Astrocyte of the cerebellum (primary cell): ENCODE measurements around the gene RTL3.

ENCODE experiments used
- DNase-seq: peaks from one replicate; pipeline ENCODE4 v3.0.0-alpha.2; 2011; ENCODE audit warnings: low read depth
- H3K4me3 ChIP-seq: 2 replicates; pipeline ENCODE4 v1.5.1; 2011; ENCODE audit warnings: mild to moderate bottlenecking, low read depth, low read length, moderate library complexity
- CTCF ChIP-seq: IDR thresholded peaks from 2 replicates; pipeline ENCODE4 v1.5.1; 2012; ENCODE audit warnings: low read length, low read depth, moderate library complexity, mild to moderate bottlenecking; ENCODE audit errors: missing control alignments
- in situ Hi-C: cut with HindIII; loops from 2 replicates; pipeline ENCODE4 v1.10.0; 2017; ENCODE audit warnings: low sequenced_read_pairs

The RTL3 gene, protein sequence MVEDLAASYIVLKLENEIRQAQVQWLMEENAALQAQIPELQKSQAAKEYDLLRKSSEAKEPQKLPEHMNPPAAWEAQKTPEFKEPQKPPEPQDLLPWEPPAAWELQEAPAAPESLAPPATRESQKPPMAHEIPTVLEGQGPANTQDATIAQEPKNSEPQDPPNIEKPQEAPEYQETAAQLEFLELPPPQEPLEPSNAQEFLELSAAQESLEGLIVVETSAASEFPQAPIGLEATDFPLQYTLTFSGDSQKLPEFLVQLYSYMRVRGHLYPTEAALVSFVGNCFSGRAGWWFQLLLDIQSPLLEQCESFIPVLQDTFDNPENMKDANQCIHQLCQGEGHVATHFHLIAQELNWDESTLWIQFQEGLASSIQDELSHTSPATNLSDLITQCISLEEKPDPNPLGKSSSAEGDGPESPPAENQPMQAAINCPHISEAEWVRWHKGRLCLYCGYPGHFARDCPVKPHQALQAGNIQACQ

DNA sequence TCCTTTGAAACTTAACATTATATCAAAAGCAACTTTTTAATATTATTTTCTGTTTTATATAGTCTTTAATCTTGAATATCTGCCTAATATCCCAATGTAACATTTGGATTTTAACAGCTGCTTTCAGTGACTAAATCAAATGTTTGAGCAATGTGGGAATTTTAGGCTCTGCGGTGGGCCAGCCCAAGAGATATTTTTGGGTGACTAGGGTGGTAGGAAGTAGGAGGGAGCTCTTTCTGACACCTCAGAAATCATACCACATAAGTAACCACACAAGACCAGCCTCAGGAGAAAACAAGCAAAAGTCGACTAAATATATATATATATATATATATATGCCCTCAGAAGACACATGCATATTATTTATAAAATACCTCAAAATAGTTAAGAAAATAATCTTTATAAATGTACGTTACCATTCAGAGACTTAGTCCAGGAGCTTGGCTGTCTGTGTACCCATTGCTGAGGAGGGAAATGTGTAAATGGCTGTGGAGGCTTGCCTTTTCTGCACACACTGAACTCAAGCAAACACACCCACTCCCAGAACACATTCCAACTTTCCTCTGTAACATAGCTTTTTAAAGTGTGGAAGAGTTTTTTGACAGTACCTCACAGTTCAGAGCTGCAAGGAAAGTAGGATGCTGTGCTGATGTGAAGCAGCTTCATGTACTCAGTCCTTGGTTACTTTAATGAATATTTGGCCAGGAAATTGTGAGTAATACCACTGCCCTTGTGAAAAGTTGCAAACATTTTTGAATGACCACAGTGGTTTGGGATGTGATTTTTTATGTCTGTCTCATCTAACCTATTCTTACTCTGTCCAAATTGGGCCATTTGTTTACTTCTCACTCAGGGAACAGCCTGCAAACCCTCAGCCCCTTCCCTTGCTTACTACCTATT lies at the start of gene RTL3:
RTL3 (minus strand) TSS at position 484 of the 900 bp plus-strand sequence. CDS start 908 bp downstream, outside the sequence.
- TF ChIP-seq CTCF: no peak
- in situ Hi-C loops: no loop called here
- no peak within 1 kb of the TSS for H3K4me3 ChIP-seq
- peak; percentile 83 for DNase-seq

DNA sequence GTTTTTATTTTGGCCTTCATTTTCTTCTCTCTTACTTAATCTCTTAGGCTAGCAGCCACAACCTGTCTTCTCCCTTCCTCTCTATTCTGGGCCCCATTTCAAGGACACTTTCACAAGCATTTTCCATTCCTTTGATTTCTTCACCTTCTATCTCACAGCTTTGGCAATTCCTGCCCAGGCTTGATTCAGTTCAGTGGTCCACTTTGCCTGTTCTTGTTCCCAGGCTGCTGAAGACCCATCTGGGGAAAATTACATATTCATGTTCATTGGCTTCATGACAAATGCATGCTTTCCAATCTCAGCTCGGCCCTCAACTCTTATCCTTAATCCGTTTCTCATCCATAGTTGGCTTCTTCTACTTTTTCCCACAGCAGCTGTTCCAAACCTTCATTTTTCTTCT lies 49.7 kb upstream of the RTL3 start:
- in situ Hi-C loops: no loop called here
- no peak for DNase-seq
- TF ChIP-seq CTCF: no peak
- no peak overlapping the region for H3K4me3 ChIP-seq

- H3K4me3 ChIP-seq: no peak overlapping the region
- TF ChIP-seq CTCF: peak; percentile 73
- peak; percentile 16 for DNase-seq
- in situ Hi-C loops: no loop called here
These were observed 49.1 kb upstream of the RTL3 start for GRCh38 chrX:78708262-78708661.

DNA sequence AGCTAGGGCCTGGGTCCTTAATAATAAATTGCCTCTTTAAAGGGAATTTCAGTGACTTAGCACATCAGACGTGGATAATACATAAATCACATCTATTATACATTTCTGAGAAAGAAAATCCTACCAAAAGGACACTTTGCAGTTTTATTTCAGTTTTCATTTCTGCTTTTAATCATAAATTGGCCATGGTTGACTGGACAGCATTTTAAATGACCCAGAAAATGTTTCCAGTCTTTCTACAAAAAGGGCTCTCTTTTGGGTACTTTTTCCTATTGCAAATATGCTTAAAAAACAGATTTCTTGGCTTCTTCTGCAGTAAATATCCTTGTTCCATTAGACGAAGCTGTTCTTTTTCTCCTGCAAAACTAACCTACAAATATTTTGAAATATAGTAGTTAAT lies 46.9 kb upstream of the RTL3 start:
- in situ Hi-C loops: no loop called here

DNA sequence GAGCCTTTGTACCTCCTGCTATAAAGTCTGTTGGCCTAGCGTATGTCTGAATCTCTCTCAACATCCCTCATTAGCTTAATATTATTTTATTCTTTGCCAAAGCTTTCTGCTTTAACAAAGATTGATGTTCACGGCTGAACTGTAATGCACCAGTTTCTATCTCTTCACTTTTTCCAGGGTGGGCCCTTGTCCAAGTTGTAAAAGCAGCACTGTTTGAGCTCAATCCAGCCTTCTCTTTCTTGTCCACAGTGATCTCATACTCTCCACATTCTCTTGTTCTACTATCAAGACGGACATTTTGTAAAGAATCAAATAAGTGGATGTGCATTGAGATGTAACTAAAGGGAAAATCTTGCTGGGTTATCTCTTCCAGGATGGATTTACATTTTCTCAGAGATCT lies 34.4 kb upstream of the RTL3 start:
- in situ Hi-C loops: no loop called here
- no peak for TF ChIP-seq CTCF
- H3K4me3 ChIP-seq: no peak overlapping the region
- DNase-seq: no peak

More for the DNA sequence above, 46.9 kb upstream of the RTL3 start:
- no peak for TF ChIP-seq CTCF
- H3K4me3 ChIP-seq: no peak overlapping the region
- DNase-seq: no peak

DNA sequence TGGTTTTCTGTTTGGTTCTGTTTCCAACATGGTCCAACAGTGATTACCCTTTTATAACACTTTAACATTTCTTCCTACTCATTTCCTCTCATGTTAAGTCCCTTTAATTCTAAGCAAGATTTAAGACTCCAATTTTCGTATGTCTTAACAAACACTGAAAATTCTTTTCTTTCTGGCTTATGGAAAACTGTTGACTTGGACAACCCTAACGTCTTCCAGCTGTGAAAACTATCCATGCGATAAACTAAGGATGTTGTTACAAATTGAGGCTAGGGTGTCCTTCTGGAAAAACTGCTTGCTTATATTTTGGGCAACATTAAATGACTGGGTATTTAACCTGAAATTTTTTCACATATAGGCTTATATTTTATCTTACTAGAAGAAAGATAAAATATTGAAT lies 33.9 kb upstream of the RTL3 start:
- H3K4me3 ChIP-seq: no peak overlapping the region
- TF ChIP-seq CTCF: no peak
- DNase-seq: no peak
- in situ Hi-C loops: no loop called here
